Smooth muscle cell of the brain vasculature (primary cell): ENCODE measurements around the gene GPM6B.

Experiments
- DNase-seq: peaks from one replicate; pipeline ENCODE4 v3.0.0-alpha.2; 2012; ENCODE audit warnings: low read depth, low spot score

Gene GPM6B

GRCh38 chrX:13825178-13825762 lies 8.4 kb upstream of the GPM6B start:
- no peak for DNase-seq

GRCh38 chrX:13824746-13825145 lies 7.9 kb upstream of the GPM6B start:
- no peak for DNase-seq

- no peak for DNase-seq
Measured at GRCh38 chrX:13821738-13822137, 4.8 kb upstream of the GPM6B start.

GRCh38 chrX:13816176-13816575 lies 717 bp downstream of the GPM6B start:
- DNase-seq = no peak

- DNase-seq = no peak
Measured at GRCh38 chrX:13815664-13816063, 1.2 kb downstream of the GPM6B start.

GRCh38 chrX:13808865-13809264 lies 8.0 kb downstream of the GPM6B start:
- DNase-seq = no peak

GRCh38 chrX:13808293-13808692 lies 8.6 kb downstream of the GPM6B start:
- DNase-seq = no peak

GRCh38 chrX:13805241-13805640 lies 11.7 kb downstream of the GPM6B start:
- no peak for DNase-seq

GRCh38 chrX:13803116-13803515 lies 13.8 kb downstream of the GPM6B start:
- no peak for DNase-seq

- DNase-seq = no peak
Measured at GRCh38 chrX:13798184-13798583, 18.7 kb downstream of the GPM6B start.

- DNase-seq = no peak
Measured at GRCh38 chrX:13797512-13797911, 19.4 kb downstream of the GPM6B start.

GRCh38 chrX:13794417-13794816 lies 22.5 kb downstream of the GPM6B start:
- DNase-seq = no peak

- no peak for DNase-seq
Measured at GRCh38 chrX:13793897-13794296, 23.0 kb downstream of the GPM6B start.

GRCh38 chrX:13791559-13791958 lies 25.3 kb downstream of the GPM6B start:
- DNase-seq = no peak

- no peak for DNase-seq
Measured at GRCh38 chrX:13791145-13791544, 25.7 kb downstream of the GPM6B start.

- DNase-seq = no peak
Measured at GRCh38 chrX:13790206-13791131, 26.4 kb downstream of the GPM6B start.

- no peak for DNase-seq
Measured at GRCh38 chrX:13786048-13786447, 30.8 kb downstream of the GPM6B start.

GRCh38 chrX:13780868-13781427 lies 35.9 kb downstream of the GPM6B start:
- DNase-seq = no peak

GRCh38 chrX:13778916-13779315 lies 38.0 kb downstream of the GPM6B start:
- no peak for DNase-seq

GRCh38 chrX:13776387-13776786 lies 40.5 kb downstream of the GPM6B start:
- DNase-seq = no peak

- DNase-seq = no peak
Measured at GRCh38 chrX:13775837-13776236, 41.1 kb downstream of the GPM6B start.

GRCh38 chrX:13774696-13775095 lies 42.2 kb downstream of the GPM6B start:
- DNase-seq = no peak

- DNase-seq = no peak
Measured at GRCh38 chrX:13770013-13770535, 46.8 kb downstream of the GPM6B start.
